ENCODE measurements around the gene MYRFL. TPM values are rescaled to one million over a fixed set of nuclear protein-coding genes. Genes with fewer than 3 reads are reported as not detected.
A peak's percentile ranks its signal among the peaks of the same experiment; 100 is the strongest.

The MYRFL gene
- total RNA-seq, 4 donors from 2014 or later: 1.1 TPM; not detected in 3

- Histone ChIP-seq H3K4me1 (no peaks in the 10 kb centered on the region), H3K4me3 (no peak overlapping the region), H3K27me3 (no peaks in the 10 kb centered on the region), H3K9me3 (no peaks in the 10 kb centered on the region), H3K36me3 (no peaks in the 10 kb centered on the region), H3K27ac (no peak overlapping the region)
- intact Hi-C loops (cut with DNase I; ENCODE audit: low total_unique reads): no loop called here
- ATAC-seq: no peak
- DNase-seq: no peak
- TF ChIP-seq POLR2A (IDR thresholded peaks at IDR 0.05) (no peak), CTCF (IDR thresholded peaks at IDR 0.05 in 4 of 5, conservative IDR thresholded peaks at IDR 0.05 in 1 of 5) (no peak)
- in situ Hi-C loops (cut with MboI; ENCODE audit: low sequenced_read_pairs in 4 of 4): loop anchor here in 3 of 4 donors (10.0 to 25.0 kb wide), 2 partner anchors 680 to 842 kb away; no protein-coding TSS in a partner anchor
Measured at GRCh38 chr12:69894800-69895383, 69.9 kb downstream of the MYRFL start.

- Histone ChIP-seq H3K36me3 (no peaks in the 10 kb centered on the region), H3K27ac (no peak overlapping the region), H3K4me3 (no peak overlapping the region), H3K27me3 (no peaks in the 10 kb centered on the region), H3K9me3 (no peaks in the 10 kb centered on the region), H3K4me1 (no peaks in the 10 kb centered on the region)
- DNase-seq: no peak
- ATAC-seq: no peak
- TF ChIP-seq POLR2A (IDR thresholded peaks at IDR 0.05) (no peak), CTCF (IDR thresholded peaks at IDR 0.05 in 4 of 5, conservative IDR thresholded peaks at IDR 0.05 in 1 of 5) (no peak)
- intact Hi-C loops (cut with DNase I; ENCODE audit: low total_unique reads) (no loop called here), in situ Hi-C loops (cut with MboI; ENCODE audit: low sequenced_read_pairs in 4 of 4) (loop anchor here in 3 of 4 donors (10.0 to 25.0 kb wide), 2 partner anchors 678 to 840 kb away; no protein-coding TSS in a partner anchor)
Measured at GRCh38 chr12:69896653-69897381, 71.8 kb downstream of the MYRFL start.

GRCh38 chr12:69897744-69898143 lies 72.7 kb downstream of the MYRFL start:
- ATAC-seq (peak; percentile 64 to 78), DNase-seq (peak; percentile 21 to 37)
- TF ChIP-seq CTCF (IDR thresholded peaks at IDR 0.05 in 4 of 5, conservative IDR thresholded peaks at IDR 0.05 in 1 of 5) (no peak), POLR2A (IDR thresholded peaks at IDR 0.05) (no peak)
- Histone ChIP-seq H3K36me3 (no peaks in the 10 kb centered on the region), H3K4me1 (no peaks in the 10 kb centered on the region), H3K27me3 (no peaks in the 10 kb centered on the region), H3K27ac (no peak overlapping the region), H3K9me3 (no peaks in the 10 kb centered on the region), H3K4me3 (no peak overlapping the region)
- intact Hi-C loops (cut with DNase I; ENCODE audit: low total_unique reads): no loop called here
- in situ Hi-C loops (cut with MboI; ENCODE audit: low sequenced_read_pairs in 4 of 4): loop anchor here in 3 of 4 donors (10.0 to 25.0 kb wide), 2 partner anchors 677 to 840 kb away; no protein-coding TSS in a partner anchor

- no peaks in the 10 kb centered on the region for H3K9me3 ChIP-seq
- ATAC-seq (no peak), DNase-seq (no peak)
- no peaks in the 10 kb centered on the region for H3K4me1 ChIP-seq
- intact Hi-C loops (cut with DNase I; ENCODE audit: low total_unique reads): no loop called here
- no peak overlapping the region for H3K27ac ChIP-seq
- in situ Hi-C loops (cut with MboI; ENCODE audit: low sequenced_read_pairs in 4 of 4): loop anchor here in 3 of 4 donors (10.0 to 25.0 kb wide), 2 partner anchors 677 to 839 kb away; no protein-coding TSS in a partner anchor
- TF ChIP-seq POLR2A (IDR thresholded peaks at IDR 0.05) (no peak), CTCF (IDR thresholded peaks at IDR 0.05 in 4 of 5, conservative IDR thresholded peaks at IDR 0.05 in 1 of 5) (no peak)
- no peaks in the 10 kb centered on the region for H3K36me3 ChIP-seq
- H3K27me3 ChIP-seq: no peaks in the 10 kb centered on the region
- H3K4me3 ChIP-seq: no peak overlapping the region
Measured at GRCh38 chr12:69898236-69898635, 73.2 kb downstream of the MYRFL start.
